ENCODE measurements around the gene C19orf38.
A peak's percentile ranks its signal among the peaks of the same experiment; 100 is the strongest.
"Not testable (repeated sequence)": the region's sequence is repeated elsewhere in the genome, so short reads cannot be mapped to it uniquely, and the experiment has no call there.

Gene C19orf38

GRCh38 chr19:10826231-10826630 lies 22.0 kb upstream of the C19orf38 start:
- no peak for DNase-seq

GRCh38 chr19:10826846-10827245 lies 21.4 kb upstream of the C19orf38 start:
- DNase-seq = no peak

- no peak for DNase-seq
These were observed 19.0 kb upstream of the C19orf38 start for GRCh38 chr19:10828981-10829821.

- no peak for DNase-seq
These were observed 18.2 kb upstream of the C19orf38 start for GRCh38 chr19:10829967-10830366.

GRCh38 chr19:10830370-10830769 lies 17.8 kb upstream of the C19orf38 start:
- DNase-seq = no peak

GRCh38 chr19:10830931-10831779 lies 17.1 kb upstream of the C19orf38 start:
- DNase-seq = no peak

- DNase-seq = no peak
These were observed 16.0 kb upstream of the C19orf38 start for GRCh38 chr19:10831987-10832938.

- DNase-seq = no peak
These were observed 15.3 kb upstream of the C19orf38 start for GRCh38 chr19:10832939-10833296.

- no peak for DNase-seq
These were observed 13.0 kb upstream of the C19orf38 start for GRCh38 chr19:10835089-10835753.

GRCh38 chr19:10835754-10836478 lies 12.3 kb upstream of the C19orf38 start, which contains the start of gene TMED1:
Gene TMED1 (minus strand): TSS chr19:10836212. CDS start chr19:10836191, 21 bp downstream.
- peak; percentile 94 for DNase-seq

- peak; percentile 84 for DNase-seq
These were observed 11.5 kb upstream of the C19orf38 start for GRCh38 chr19:10836479-10837330.

GRCh38 chr19:10837649-10838048 lies 10.6 kb upstream of the C19orf38 start:
- DNase-seq = not testable (repeated sequence)

- no peak for DNase-seq
These were observed 9.8 kb upstream of the C19orf38 start for GRCh38 chr19:10838377-10838776.

- no peak for DNase-seq
These were observed 8.8 kb upstream of the C19orf38 start for GRCh38 chr19:10839114-10840050.

- DNase-seq = no peak
These were observed 5.4 kb upstream of the C19orf38 start for GRCh38 chr19:10842788-10843187.

- no peak for DNase-seq
These were observed 1.6 kb upstream of the C19orf38 start for GRCh38 chr19:10846500-10847202.

- no peak for DNase-seq
These were observed 2.4 kb downstream of the C19orf38 start for GRCh38 chr19:10850631-10851030.

- DNase-seq = no peak
These were observed 4.0 kb downstream of the C19orf38 start for GRCh38 chr19:10852098-10852800.
